Measurements from ENCODE around the gene FBXO24.

DNA sequence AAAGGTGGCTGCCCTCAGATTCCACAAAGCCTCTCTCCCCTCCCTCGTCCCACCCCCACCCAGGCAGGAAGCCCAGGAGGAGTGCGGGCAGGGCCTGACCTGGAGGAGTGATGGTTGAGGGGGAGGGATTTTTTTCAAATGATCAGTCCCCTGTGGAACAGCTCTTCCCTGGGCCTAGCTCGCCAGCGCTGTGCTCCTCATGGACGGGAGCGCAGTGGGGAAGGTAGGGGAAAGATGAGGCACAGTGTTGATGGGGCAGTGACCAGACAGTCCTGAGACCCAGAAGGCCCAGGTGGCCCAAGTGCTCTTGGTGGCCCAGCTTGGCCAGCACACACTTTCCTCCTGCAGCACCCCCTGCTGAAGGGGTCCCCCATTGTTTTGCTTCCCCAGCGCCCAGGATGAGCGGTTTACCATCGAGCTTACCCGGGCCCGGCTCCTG, 21.0 kb upstream of the FBXO24 start:
- TF ChIP-seq POLR2A (IDR thresholded peaks at IDR 0.05) (no peak), EP300 (IDR thresholded peaks at IDR 0.05) (no peak), POLR2AphosphoS5 (IDR thresholded peaks at IDR 0.05) (no peak)
- TF ChIP-seq, protein P1, sequence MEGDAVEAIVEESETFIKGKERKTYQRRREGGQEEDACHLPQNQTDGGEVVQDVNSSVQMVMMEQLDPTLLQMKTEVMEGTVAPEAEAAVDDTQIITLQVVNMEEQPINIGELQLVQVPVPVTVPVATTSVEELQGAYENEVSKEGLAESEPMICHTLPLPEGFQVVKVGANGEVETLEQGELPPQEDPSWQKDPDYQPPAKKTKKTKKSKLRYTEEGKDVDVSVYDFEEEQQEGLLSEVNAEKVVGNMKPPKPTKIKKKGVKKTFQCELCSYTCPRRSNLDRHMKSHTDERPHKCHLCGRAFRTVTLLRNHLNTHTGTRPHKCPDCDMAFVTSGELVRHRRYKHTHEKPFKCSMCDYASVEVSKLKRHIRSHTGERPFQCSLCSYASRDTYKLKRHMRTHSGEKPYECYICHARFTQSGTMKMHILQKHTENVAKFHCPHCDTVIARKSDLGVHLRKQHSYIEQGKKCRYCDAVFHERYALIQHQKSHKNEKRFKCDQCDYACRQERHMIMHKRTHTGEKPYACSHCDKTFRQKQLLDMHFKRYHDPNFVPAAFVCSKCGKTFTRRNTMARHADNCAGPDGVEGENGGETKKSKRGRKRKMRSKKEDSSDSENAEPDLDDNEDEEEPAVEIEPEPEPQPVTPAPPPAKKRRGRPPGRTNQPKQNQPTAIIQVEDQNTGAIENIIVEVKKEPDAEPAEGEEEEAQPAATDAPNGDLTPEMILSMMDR (IDR thresholded peaks at IDR 0.05), result no peak

Data from suprapubic skin (tissue), 4 donors.